Ureter (tissue), 1 donor: Measurements from ENCODE around the gene FBXW8. TPM values are rescaled to one million over a fixed set of nuclear protein-coding genes. Genes with fewer than 3 reads are reported as not detected.
A peak's percentile ranks its signal among the peaks of the same experiment; 100 is the strongest.

ENCODE experiments used
- DNase-seq: peaks from one replicate; pipeline ENCODE4 v3.0.0-alpha.2; 2020; ENCODE audit warnings: low spot score
- total RNA-seq: library from RNA; stranded (reverse); gene quantifications from one replicate; pipeline ENCODE4 v1.2.4, GENCODE V29; 2023
- donor health status: DM: yes; HTN: yes; CAD: no.

The FBXW8 gene
- total RNA-seq, 1 donor from 2014 or later = 32.0 TPM

- DNase-seq = peak; percentile 29
Measured at GRCh38 chr12:117020536-117021220, 109.9 kb downstream of the FBXW8 start.

DNA sequence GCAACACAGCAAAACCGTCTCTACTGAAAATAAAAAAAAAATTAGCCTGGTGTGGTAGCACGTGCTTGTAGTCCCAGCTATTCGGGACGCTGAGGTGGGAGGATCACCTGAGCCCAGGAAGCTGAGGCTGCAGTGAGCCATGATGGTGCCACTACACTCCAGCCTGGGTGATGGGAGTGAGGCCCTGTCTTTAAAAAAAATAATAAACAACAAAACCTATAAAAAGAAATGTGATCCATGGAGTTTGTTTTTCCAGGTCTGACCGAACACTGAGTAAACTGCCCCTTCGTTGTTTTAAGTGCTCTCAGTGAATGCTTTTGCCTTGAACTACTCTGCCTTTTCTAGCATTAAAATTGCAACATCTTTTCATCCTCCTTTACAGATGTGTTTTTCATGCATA, 111.7 kb downstream of the FBXW8 start:
- DNase-seq = no peak

GRCh38 chr12:117023998-117024960, 113.5 kb downstream of the FBXW8 start:
- DNase-seq = peak; percentile 29

DNA sequence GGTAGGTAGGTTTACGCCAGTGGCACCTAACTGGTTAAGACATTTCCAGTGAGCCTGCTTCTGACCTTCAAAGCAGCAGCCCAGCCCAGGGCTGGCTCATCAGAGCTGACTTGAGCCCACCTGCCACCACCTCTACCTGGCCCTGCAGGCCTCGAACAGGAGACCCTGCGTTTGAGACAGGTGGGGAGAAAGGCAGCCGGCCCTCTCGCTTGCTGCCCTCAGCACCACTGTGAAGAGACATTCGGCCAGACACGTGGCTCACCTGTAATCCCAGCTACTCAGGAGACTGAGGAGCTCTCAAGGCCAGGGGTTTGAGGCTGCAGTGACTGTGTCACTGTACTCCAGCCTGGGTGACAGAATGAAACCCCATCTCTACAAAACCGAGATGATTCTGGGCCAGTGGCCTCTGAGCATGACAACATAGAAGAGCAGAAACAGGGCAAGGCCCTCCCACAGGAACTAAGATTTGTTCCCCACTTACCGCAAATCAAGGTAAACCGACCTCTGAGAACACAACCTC, 114.3 kb downstream of the FBXW8 start:
- DNase-seq = no peak

- DNase-seq = peak; percentile 74
Measured at GRCh38 chr12:117025481-117026151, 114.9 kb downstream of the FBXW8 start.

DNA sequence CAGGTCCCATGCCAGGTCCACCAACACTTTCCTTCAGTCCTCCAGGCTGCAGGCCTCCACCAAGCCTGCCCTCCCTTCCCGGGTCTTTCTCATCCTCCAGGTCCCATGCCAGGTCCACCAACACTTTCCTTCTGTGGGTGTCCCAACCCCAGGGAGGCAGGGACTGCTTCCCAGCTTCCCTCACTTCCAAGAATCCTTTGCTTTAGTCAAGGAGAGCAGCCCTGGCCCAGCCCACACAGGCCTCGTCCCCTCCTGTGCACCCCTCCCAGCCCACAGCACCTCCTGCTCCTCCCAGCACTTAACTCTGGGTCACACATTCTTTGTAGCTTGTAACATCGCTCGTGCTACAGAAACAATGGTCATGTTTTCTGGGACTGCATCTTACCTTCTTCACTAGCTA, 115.6 kb downstream of the FBXW8 start:
- no peak for DNase-seq

GRCh38 chr12:117026921-117027250, 116.1 kb downstream of the FBXW8 start:
- peak; percentile 31 for DNase-seq

GRCh38 chr12:117027251-117028086, 116.7 kb downstream of the FBXW8 start:
- peak; percentile 38 for DNase-seq

DNA sequence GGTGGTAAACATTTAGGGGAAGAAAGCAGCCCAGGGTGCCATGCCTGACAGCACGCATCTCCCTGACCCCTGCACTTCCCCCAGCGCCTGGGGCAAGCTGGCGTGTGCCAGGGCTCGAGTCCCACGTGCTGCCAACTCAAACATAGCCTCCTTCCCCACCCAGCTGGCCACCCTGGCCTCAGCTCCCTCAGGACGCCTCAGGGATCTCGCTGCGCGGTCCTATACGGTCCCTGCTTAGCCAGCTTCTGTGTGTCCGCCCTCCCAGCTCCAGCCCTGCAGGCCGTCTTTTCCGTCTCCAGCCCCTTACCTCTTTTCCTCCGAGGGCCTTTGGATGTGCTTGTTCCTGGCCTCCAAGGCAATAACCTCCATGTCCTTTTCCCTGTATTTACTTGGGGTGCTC, 117.5 kb downstream of the FBXW8 start:
- no peak for DNase-seq

DNA sequence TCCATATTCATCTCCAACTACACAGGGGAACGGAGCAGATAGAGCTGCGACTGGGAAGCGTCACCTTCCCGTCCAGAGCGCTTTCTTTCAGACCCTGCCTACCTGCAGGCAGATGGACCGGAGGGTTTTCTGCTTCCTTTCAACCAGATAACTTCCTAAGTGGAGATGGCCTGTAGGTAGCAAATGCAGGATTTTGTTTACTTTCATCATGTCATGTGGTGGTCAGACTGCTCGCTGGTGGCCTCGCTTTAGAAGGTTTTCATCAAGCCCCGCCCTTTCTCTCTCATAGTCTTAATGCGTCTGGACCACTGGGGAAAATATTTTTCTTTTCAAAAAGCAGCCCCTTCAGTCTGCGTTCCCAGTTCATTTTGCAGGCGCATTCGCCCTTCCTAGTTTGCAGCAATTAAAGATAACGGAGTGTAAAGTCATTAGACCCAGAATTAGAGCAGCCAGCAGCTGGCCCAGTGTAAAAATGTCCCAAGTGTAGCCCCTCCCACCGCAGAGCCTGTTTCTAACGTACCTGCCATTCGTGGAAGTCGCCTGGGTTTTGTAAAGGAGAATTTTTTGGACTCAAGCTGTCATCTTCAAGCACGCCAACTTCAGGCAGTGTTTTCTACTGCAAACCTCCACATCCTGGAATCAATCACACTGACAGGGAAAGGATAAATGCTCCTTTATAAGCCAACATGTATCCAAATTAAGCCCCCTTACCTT, 119.6 kb downstream of the FBXW8 start:
- DNase-seq = no peak

DNA sequence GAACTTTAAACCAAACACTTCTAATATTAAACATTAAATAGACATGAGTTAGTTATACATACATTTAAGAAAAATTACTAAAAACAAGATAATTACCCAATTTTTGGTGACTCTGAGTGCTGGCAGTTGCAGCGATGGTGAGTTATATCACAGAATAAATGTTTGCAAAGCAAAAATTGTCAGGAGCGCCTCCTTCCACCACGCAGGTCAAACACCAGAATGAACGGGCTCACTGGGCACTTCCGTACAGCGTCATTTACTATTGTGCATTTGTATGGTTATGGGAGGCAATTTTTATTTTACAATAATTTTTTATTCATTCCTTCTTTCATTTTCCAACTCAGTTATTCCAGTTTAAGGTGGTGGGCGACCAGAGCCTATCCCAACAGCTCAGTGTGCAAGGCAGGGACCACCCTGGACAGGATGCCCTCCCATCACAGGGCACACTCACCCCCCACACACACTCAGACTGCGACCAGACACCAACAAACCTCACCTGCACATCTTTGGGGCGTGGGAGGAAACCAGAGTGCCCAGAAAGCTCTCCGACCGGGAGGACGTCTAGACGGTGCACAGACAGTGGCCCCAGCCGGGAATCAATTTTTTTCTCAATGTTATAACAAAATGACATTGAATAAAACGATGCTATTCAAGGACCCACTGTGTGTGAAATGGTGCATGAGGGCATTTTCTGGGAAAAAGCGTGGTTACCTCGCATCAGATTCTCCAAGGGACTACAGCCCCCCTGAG, 121.3 kb downstream of the FBXW8 start:
- DNase-seq = no peak

GRCh38 chr12:117032593-117033381, 122.0 kb downstream of the FBXW8 start:
- no peak for DNase-seq

DNA sequence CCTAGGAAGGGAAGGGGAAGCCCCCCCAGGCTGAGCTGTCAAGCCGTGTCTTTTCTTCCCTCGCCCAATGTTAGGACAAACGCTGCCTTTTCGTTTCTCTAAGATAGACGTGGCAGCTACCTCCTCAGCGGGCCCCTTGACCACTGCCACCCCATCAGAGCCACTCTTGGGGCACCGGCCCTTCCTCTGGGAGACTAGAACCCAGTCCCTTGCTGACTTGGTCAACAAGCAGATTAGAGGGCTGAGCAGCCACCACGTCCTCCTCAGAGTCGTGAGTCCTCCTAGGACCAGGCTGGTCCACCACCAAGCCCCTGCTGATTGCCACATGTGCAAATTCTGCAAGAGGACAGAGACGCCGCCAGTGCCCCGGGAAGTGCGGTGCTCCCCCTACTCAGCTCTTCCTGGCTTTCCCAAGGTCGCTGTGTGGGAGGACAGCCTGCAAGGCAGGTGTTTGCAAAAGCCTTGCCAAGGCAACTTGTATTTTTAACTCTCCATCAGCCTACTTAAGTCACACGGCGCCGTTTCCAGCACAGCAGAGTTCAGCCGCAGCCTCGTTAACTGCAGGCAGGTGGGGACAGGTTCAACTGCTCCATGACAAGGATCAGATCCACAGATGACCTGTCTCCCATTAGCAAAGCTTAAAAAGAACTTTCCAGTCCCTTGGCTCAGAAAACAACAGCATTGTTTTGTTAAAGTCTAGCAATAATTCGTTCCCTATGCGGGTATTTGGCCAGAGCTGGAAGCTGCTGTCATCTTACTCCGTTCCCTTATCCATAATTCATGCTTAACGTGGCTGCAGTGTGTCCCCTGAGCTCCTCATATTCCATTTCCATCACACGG, 122.9 kb downstream of the FBXW8 start:
- peak; percentile 68 for DNase-seq

GRCh38 chr12:117034249-117034648, 123.5 kb downstream of the FBXW8 start:
- DNase-seq = no peak

DNA sequence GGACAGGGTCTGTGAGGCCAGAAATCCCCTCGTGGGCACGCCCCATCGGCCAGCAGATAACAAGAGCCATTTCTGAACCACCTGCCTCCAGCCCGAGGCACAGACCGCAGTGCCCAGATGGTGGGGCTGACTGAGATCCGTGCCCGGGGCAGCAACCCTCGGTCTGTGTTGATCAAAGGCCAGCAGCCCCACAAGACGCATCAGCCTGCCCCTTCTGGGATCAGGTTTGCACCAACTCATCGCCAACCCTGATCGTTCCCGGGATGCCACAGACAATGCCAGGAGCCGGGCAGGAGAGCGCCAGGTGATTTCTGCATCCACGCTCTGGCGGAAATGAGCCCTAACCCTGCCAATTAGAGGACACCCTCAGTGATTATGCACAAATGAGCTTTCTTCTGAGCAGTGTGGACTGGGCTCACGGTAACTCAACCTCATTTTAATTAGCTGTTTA, 124.0 kb downstream of the FBXW8 start:
- DNase-seq = no peak

GRCh38 chr12:117035287-117035686, 124.5 kb downstream of the FBXW8 start:
- DNase-seq = no peak

- no peak for DNase-seq
Measured at GRCh38 chr12:117036046-117036445, 125.3 kb downstream of the FBXW8 start.

DNA sequence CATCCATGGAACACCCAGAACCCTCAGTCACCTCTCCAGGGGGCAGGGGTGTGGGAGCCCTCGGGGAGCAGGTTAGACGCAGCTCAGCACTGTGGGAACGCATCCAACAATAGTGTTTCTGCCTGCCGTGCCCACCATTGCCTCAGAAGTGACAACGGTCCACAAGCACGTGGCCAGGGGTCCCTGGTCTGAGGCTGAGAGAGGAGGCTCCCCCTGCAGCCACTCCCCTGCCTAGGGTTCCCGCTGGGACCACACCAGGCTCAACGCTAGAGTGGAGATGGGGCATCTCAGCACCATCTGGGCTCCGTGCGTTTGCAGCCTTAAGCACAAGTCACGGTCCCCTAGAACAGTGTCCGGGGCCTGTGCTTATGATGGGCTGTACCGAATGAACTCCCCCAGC, 125.8 kb downstream of the FBXW8 start:
- no peak for DNase-seq
